Activated CD4-positive, alpha-beta memory T cell treated with anti-CD3 and anti-CD28 coated beads for 36 hours (primary cell): Measurements from ENCODE around the gene CLEC3A. TPM values are rescaled to one million over a fixed set of nuclear protein-coding genes. Genes with fewer than 3 reads are reported as not detected.
A peak's percentile ranks its signal among the peaks of the same experiment; 100 is the strongest.
"Not testable (repeated sequence)": the region's sequence is repeated elsewhere in the genome, so short reads cannot be mapped to it uniquely, and the experiment has no call there.

Source experiments
- CTCF ChIA-PET: fragments of 350-600 bp; sonication (Branson Sonifier 250); formaldehyde crosslinking; loops from one replicate; lab custom pipeline; 2021; ENCODE audit warnings: antibody characterized with exemption, inconsistent platforms; lab: Charles Lee
- POLR2A ChIA-PET: fragments of 350-600 bp; sonication (Branson Sonifier 250); formaldehyde crosslinking; loops from one replicate; lab custom pipeline; 2021; ENCODE audit warnings: antibody characterized with exemption; lab: Charles Lee
- DNase-seq: peaks from one replicate; pipeline ENCODE4 v3.0.0-alpha.2; 2020
- H3K27ac Mint-ChIP-seq: one replicate; pipeline ENCODE4 v1.8.0; 2021; ENCODE audit warnings: mixed read lengths
- H3K27me3 Mint-ChIP-seq: one replicate; pipeline ENCODE4 v1.8.0; 2021; ENCODE audit warnings: mixed read lengths
- H3K36me3 Mint-ChIP-seq: one replicate; pipeline ENCODE4 v1.8.0; 2021; ENCODE audit warnings: mixed read lengths
- H3K4me1 Mint-ChIP-seq: one replicate; pipeline ENCODE4 v1.8.0; 2021; ENCODE audit warnings: low read depth, mixed read lengths
- H3K4me3 Mint-ChIP-seq: one replicate; pipeline ENCODE4 v1.8.0; 2021; ENCODE audit warnings: mild to moderate bottlenecking, mixed read lengths
- H3K9me3 Mint-ChIP-seq: one replicate; pipeline ENCODE4 v1.8.0; 2021; ENCODE audit warnings: mixed read lengths
- intact Hi-C: fragments of 100-400 bp; cut with micrococcal nuclease; formaldehyde crosslinking; loops from one replicate; pipeline ENCODE4 v1.15.1; 2023
- total RNA-seq, 2 experiments: library from RNA; stranded (reverse); gene quantifications; one replicate each; pipeline ENCODE4 v1.2.3, GENCODE V29; 2021

The CLEC3A gene
- not detected for total RNA-seq

DNA sequence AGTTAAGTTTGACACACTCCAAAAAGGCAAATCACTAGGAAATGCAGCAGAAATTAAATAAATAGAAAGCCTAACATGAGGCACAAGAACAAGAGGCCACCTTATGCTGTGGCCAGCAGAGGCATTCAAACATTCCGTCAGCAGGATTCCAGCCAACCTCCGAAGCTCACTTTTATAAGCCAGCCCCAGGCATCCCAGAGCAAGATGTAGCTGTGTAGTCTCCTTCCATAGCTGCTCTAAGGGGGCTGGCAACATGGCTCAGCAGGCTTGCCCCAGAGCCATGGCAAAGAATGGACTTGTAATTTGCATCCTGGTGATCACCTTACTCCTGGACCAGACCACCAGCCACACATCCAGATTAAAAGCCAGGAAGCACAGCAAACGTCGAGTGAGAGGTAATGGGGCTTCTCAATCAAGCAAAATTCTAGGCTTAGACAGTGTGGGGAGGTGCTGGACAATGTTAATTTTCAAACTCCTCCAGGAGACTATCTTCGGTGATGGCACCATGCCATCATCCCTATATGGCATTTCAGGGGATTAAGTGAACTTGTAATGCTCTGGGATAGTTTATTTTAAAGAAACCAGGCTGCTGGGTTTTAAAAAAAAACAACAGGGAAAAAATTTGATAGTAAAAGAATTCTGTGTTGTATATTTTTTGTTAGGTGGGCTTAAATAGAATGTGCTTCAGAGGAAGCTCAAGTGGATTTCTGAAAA, at the start of gene CLEC3A:
Gene CLEC3A (plus strand): TSS at position 202 of the 714 bp plus-strand sequence. CDS start 79 bp downstream, at position 281.
- ChIA-PET POLR2A (no interaction called here), CTCF (no interaction called here)
- H3K36me3 Mint-ChIP-seq, result no peaks in the 10 kb centered on the region
- no peaks in the 10 kb centered on the region for H3K9me3 Mint-ChIP-seq
- no peak for DNase-seq
- H3K27ac Mint-ChIP-seq, result no peak within 1 kb of the TSS
- peaks cover 2% of the 10 kb centered on the region for H3K27me3 Mint-ChIP-seq
- intact Hi-C loops, result no loop called here
- no peak within 1 kb of the TSS for H3K4me3 Mint-ChIP-seq
- H3K4me1 Mint-ChIP-seq, result no peaks in the 10 kb centered on the region

GRCh38 chr16:77974883-77975282, 47.5 kb upstream of the CLEC3A start:
- intact Hi-C loops, result no loop called here
- Mint-ChIP-seq H3K36me3 (no peaks in the 10 kb centered on the region), H3K27me3 (peaks cover 5% of the 10 kb centered on the region), H3K27ac (no peak overlapping the region), H3K9me3 (no peaks in the 10 kb centered on the region), H3K4me1 (no peaks in the 10 kb centered on the region), H3K4me3 (no peak overlapping the region)
- peak; percentile 23 for DNase-seq
- ChIA-PET POLR2A (no interaction called here), CTCF (interaction anchor here (1.0 to 2.3 kb wide), 2 partner anchors 72 to 300 kb away, joined by 3 to 7 read pairs; no protein-coding TSS in a partner anchor)

- POLR2A ChIA-PET, result no interaction called here
- no peak overlapping the region for H3K4me3 Mint-ChIP-seq
- DNase-seq, result no peak
- H3K27ac Mint-ChIP-seq, result no peak overlapping the region
- H3K9me3 Mint-ChIP-seq, result no peaks in the 10 kb centered on the region
- H3K36me3 Mint-ChIP-seq, result no peaks in the 10 kb centered on the region
- no peaks in the 10 kb centered on the region for H3K4me1 Mint-ChIP-seq
- peaks cover 5% of the 10 kb centered on the region for H3K27me3 Mint-ChIP-seq
- intact Hi-C loops, result no loop called here
- CTCF ChIA-PET, result interaction anchor here (2.3 kb wide), 1 partner anchor 301 kb away, joined by 7 read pairs; no protein-coding TSS in a partner anchor
These were observed 46.4 kb upstream of the CLEC3A start for GRCh38 chr16:77975942-77976341.

GRCh38 chr16:77977339-77977738, 45.0 kb upstream of the CLEC3A start:
- H3K4me1 Mint-ChIP-seq, result no peaks in the 10 kb centered on the region
- POLR2A ChIA-PET, result no interaction called here
- no peak for DNase-seq
- intact Hi-C loops, result no loop called here
- H3K9me3 Mint-ChIP-seq, result no peaks in the 10 kb centered on the region
- no peak overlapping the region for H3K4me3 Mint-ChIP-seq
- H3K27me3 Mint-ChIP-seq, result peaks cover 3% of the 10 kb centered on the region
- no peak overlapping the region for H3K27ac Mint-ChIP-seq
- CTCF ChIA-PET, result no interaction called here
- H3K36me3 Mint-ChIP-seq, result no peaks in the 10 kb centered on the region

GRCh38 chr16:77985111-77985510, 37.2 kb upstream of the CLEC3A start:
- Mint-ChIP-seq H3K36me3 (no peaks in the 10 kb centered on the region), H3K27me3 (peaks cover 6% of the 10 kb centered on the region), H3K4me1 (no peaks in the 10 kb centered on the region), H3K27ac (no peak overlapping the region), H3K9me3 (no peaks in the 10 kb centered on the region), H3K4me3 (no peak overlapping the region)
- ChIA-PET POLR2A (no interaction called here), CTCF (interaction anchor here (0.7 kb wide), 1 partner anchor 216 kb away, joined by 3 read pairs; no protein-coding TSS in a partner anchor)
- no peak for DNase-seq
- intact Hi-C loops, result no loop called here

DNA sequence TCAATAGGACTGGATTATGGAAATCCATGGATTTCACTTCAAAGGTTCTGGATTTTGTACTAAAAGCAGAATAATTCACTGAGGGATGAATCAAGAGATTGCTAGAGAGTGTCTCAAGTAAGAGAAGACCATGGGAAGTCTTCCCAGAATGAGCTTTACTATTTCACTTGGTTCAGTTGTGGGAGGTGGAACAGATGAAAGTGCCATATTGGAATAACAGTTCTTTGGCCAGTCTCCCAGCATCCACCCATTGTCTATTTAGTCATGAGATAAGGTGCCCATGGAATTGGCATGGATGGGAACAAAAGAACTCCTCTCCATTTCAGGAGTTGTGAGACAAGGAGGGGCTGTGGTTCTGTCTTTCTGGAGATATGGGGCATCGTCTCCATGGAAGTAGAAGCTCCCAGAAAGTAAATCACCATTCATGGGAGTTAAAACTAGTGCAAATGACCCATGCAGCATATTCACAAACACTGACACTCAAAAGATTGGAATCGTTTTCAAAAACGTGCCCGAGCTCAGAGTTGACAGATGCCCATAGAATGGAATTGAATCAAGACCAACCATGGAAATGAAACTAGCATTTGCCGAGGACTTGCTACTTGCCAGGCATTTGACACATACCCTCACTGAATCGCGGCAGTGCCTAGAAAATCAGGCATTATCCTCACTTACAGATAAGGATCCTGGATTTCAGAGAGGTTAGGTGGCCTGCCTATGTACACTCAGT, 36.2 kb upstream of the CLEC3A start:
- Mint-ChIP-seq H3K27ac (no peak overlapping the region), H3K4me3 (no peak overlapping the region), H3K36me3 (no peaks in the 10 kb centered on the region), H3K4me1 (no peaks in the 10 kb centered on the region), H3K27me3 (peaks cover 6% of the 10 kb centered on the region), H3K9me3 (no peaks in the 10 kb centered on the region)
- POLR2A ChIA-PET, result no interaction called here
- CTCF ChIA-PET, result no interaction called here
- intact Hi-C loops, result no loop called here
- no peak for DNase-seq

DNA sequence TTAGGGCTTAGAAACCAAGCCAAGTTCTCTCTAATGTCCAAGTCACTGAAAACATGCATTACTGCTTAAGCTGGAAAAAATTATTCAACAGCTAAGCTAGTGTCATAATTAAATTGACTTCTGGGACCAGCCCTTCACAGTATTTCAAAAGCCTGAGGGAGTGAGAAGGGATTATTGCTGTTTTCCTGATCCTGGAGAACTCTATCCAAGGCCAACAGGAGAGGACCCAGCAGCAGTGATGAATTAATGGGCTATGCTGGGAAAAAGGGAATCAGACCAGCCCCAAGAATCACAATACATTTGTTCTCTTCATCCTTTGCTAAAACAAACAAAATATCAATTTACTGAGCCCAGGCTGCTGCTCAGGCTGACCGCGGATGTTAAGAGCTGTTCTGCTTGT, 34.5 kb upstream of the CLEC3A start:
- Mint-ChIP-seq H3K36me3 (no peaks in the 10 kb centered on the region), H3K4me1 (no peaks in the 10 kb centered on the region), H3K27me3 (peaks cover 9% of the 10 kb centered on the region), H3K27ac (no peak overlapping the region), H3K9me3 (no peaks in the 10 kb centered on the region), H3K4me3 (no peak overlapping the region)
- ChIA-PET POLR2A (no interaction called here), CTCF (interaction anchor here (1.9 kb wide), 1 partner anchor 18 kb away, joined by 5 read pairs; no protein-coding TSS in a partner anchor)
- no peak for DNase-seq
- intact Hi-C loops, result no loop called here

DNA sequence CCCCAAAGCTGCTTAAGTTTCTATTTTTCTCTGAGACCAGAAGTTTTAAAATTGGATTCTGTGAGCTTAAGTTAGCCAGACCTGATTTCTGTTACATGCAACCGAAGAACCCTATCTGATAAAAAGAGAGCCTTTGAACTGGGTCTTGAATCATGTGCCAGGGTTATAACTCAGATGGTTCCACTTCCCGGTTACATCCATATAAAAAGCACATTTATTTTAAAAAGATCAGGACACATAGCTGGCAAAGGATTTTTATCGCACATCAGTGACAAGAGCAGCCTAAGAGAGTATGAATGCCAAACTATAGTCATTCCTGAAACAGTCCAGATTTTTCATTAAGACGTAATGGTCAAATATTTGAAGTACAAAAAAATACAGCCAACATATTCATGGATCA, 32.5 kb upstream of the CLEC3A start:
- Mint-ChIP-seq H3K4me1 (no peaks in the 10 kb centered on the region), H3K27ac (no peak overlapping the region), H3K27me3 (peaks cover 9% of the 10 kb centered on the region), H3K4me3 (no peak overlapping the region), H3K36me3 (no peaks in the 10 kb centered on the region), H3K9me3 (no peaks in the 10 kb centered on the region)
- DNase-seq, result no peak
- ChIA-PET CTCF (interaction anchor here (0.6 to 1.9 kb wide), 3 partner anchors 13 to 404 kb away, joined by 3 to 6 read pairs (median 5); no protein-coding TSS in a partner anchor), POLR2A (no interaction called here)
- intact Hi-C loops, result no loop called here

DNA sequence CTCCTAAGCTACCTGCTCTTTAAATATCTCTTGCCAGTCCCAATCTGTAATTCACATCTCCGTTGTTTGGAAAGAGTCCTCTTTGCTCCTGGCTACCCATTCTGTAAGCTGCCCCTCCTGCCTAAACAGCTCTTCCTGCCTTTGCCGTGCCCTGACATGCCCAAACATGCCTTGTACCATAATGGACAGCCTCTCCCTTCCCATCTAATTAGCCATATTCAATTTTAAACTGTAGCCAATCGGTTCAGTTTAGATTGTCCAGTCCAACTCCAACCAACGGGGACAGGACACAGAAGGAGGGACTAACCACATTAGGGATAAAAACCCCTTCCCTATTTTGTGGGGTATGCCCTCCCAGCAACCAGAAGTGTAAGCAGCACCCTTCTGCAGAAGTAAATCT, 30.6 kb upstream of the CLEC3A start:
- Mint-ChIP-seq H3K4me1 (no peaks in the 10 kb centered on the region), H3K27me3 (peaks cover 6% of the 10 kb centered on the region), H3K4me3 (no peak overlapping the region), H3K9me3 (peaks cover 8% of the 10 kb centered on the region), H3K36me3 (no peaks in the 10 kb centered on the region), H3K27ac (no peak overlapping the region)
- ChIA-PET CTCF (interaction anchor here (1.0 to 1.6 kb wide), 3 partner anchors 9 to 21 kb away, joined by 3 to 8 read pairs (median 4); no protein-coding TSS in a partner anchor), POLR2A (interaction anchor here (0.9 kb wide), 1 partner anchor 9 kb away, joined by 3 read pairs; no protein-coding TSS in a partner anchor)
- DNase-seq, result no peak
- intact Hi-C loops, result no loop called here

GRCh38 chr16:77992381-77992780, 30.0 kb upstream of the CLEC3A start:
- H3K4me3 Mint-ChIP-seq, H3K36me3 Mint-ChIP-seq, H3K9me3 Mint-ChIP-seq, H3K27ac Mint-ChIP-seq, intact Hi-C loops, H3K4me1 Mint-ChIP-seq, POLR2A ChIA-PET, H3K27me3 Mint-ChIP-seq, DNase-seq: not testable (repeated sequence)
- CTCF ChIA-PET, result interaction anchor here (1.4 to 1.6 kb wide), 2 partner anchors 8 to 10 kb away, joined by 4 to 8 read pairs; no protein-coding TSS in a partner anchor

DNA sequence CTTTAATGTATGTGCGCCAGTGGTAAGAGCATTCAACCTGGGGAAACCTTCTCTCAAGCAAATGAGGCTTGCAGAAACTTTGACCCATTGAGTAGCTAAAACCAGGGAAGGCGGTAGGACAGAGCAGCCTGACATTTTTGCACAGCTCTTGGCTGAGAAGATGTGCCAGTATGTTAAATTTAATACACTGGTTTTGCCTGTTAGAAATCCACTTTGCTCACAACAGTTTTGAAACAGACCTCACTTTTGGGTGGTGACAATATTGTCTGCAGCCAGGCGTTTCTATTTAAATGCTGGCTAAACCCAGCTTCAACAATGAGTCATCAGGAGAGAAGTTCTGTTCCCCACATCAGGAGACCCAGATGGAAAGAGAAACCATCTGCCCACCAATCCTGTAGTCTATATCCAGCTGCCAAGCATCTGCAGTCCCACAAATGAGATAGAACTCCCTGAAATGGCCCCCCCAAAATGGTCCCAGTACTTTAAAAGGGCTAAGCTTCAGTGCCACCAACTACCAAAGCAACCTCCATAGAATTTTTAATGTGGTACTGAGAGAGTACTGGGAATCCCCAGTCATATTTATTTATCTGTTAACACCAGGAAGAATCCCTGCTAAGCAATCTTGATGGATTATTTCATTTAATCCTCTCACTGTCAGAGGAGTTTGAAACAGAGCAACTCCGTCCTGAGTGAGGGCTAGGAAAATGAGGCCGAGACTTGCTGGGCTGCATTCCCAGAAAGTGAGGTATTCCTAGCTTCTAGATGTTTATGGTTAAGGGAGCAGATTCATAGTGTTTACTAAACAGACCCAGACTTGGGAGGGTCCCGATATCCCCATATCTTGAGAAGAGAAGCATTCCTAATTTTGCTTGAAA, 29.0 kb upstream of the CLEC3A start:
- CTCF ChIA-PET, result interaction anchor here (0.7 to 1.4 kb wide), 2 partner anchors 7 to 9 kb away, joined by 3 to 4 read pairs; no protein-coding TSS in a partner anchor
- intact Hi-C loops, result no loop called here
- no peaks in the 10 kb centered on the region for H3K4me1 Mint-ChIP-seq
- no peak for DNase-seq
- H3K27ac Mint-ChIP-seq, result no peak overlapping the region
- H3K4me3 Mint-ChIP-seq, result no peak overlapping the region
- POLR2A ChIA-PET, result no interaction called here
- peaks cover 10% of the 10 kb centered on the region for H3K9me3 Mint-ChIP-seq
- H3K27me3 Mint-ChIP-seq, result peaks cover 9% of the 10 kb centered on the region
- H3K36me3 Mint-ChIP-seq, result no peaks in the 10 kb centered on the region
